GM23248 (cell line): Measurements from ENCODE around the gene SHISA6.

ENCODE experiments used
- EZH2 ChIP-seq: fragments of 200-600 bp; sonication (generic); IDR thresholded peaks from 2 replicates; pipeline ENCODE4 v1.6.1; 2018; ENCODE audit warnings: antibody characterized with exemption, mild to moderate bottlenecking; ENCODE audit not compliant: insufficient read depth, poor library complexity, severe bottlenecking
- EZH2phosphoT487 ChIP-seq: fragments of 200-600 bp; sonication (generic); IDR thresholded peaks from 2 replicates; pipeline ENCODE4 v1.6.1; 2018; ENCODE audit warnings: antibody characterized with exemption, moderate library complexity, mild to moderate bottlenecking, low read depth; ENCODE audit not compliant: insufficient read depth

DNA sequence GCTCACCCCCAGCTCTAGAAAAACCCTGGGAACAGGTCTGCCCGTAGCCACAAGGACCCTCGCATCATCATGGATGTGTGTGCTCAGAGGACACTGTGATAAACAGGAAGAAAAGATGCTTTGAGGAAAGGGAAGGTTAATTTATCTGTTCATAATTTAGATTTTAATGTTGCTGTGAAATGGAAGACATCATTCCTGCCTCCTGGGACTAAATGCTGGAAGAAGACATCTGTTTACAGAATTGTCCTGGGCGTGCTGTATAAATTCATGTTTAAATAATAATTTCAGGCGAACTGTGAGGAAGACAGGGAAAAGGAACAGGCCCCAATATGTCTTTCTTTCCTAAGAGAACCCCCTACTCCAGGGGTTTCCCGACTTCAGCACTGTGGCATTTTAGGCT lies 112.6 kb downstream of the SHISA6 start:
- no peak for TF ChIP-seq EZH2phosphoT487
- TF ChIP-seq EZH2 = no peak
